Astrocyte of the hippocampus (primary cell): ENCODE measurements around the gene RETREG1.
"Not testable (repeated sequence)": the region's sequence is repeated elsewhere in the genome, so short reads cannot be mapped to it uniquely, and the experiment has no call there.

Source experiments
- DNase-seq: peaks from one replicate; pipeline ENCODE4 v3.0.0; 2011; ENCODE audit warnings: low read depth, low spot score

RETREG1 gene

DNA sequence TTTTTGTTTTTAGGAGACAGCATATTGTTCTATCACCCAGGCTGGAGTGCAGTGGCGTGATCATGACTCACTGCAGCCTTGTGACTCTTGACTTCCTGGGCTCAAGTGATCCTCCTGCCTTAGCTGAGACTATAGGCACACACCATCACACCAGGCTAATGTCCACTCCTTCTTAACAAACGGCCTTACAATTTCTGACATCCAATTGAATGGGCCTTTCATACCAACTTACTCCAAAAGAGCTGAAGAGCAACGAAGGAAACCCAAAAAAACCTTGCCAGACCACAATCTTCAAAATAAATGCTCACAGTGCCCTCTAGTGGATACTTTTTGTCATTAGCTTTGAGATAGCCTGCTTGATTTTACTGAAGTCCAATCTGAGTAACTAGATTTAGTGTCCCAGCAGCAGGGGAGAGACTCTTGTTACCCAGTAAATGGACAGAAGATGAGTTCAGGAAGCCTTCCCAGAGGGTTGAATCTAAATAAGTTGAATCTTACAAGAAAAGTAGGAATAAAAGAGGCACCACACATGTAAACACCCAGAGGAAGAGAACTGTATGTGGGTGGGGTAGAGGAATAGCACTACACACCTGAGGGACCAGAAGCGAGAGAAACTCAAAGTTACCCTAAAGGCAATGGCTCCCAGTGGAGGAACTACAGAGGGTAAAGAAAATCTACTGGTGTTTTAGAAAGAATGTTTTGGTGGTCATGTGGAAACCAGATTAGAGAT, 160.5 kb downstream of the RETREG1 start:
- peak; percentile 82 for DNase-seq

DNA sequence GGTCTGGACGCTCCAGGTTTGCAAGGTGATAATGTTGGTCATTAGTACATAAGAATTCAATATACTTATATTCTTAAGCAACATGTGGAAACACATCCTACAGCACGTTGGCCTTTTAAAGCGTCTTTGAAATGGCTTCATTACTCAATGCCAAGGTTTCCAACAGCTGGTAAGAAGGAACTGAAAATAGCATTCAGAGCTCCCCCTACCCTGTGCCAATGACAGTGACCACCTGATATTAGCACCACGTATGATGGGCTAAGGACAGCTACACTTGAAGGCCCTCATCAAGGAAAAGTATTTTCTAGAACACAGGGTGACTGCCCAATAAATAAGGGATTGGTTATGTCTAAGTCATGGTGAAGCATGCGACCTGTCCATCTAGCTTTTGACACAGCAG, 161.1 kb downstream of the RETREG1 start:
- DNase-seq = no peak

DNA sequence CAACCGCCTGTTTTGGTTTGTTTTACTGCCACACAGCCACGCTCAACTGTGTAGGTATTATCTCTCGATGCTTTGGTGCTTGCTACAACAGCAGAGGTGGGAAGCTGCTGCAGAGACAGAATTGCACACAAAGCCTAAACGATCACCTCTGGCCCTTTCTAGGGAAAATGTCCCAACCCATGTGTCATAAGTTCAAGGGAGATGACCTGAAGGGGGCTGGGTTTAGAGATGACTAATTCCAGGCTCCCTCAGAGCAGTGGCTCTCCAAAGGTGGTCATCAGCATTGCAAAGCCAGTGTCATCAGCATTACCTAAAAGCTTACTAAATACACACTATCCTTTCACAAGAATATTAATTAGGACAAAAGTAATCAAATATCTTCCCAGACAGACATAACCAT, 162.1 kb downstream of the RETREG1 start:
- no peak for DNase-seq

DNA sequence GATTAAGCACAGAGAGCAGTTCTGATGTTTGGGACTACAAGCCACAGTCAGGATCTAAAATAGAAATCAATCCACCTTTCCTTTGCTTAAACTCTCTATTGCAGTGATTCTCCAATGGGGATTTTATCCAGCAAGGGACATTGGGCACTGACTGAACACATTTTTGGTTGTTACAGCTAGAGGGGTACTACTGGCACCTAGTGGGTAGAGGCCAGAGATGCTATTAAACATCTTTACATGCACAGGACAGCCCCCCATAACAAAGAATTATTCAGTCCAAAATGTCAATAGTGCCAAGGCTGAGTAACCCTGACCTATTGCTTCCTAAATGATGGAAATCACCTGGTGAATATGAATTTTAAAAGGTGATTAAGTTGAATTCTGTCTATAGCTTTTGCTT, 163.2 kb downstream of the RETREG1 start:
- DNase-seq = no peak

DNA sequence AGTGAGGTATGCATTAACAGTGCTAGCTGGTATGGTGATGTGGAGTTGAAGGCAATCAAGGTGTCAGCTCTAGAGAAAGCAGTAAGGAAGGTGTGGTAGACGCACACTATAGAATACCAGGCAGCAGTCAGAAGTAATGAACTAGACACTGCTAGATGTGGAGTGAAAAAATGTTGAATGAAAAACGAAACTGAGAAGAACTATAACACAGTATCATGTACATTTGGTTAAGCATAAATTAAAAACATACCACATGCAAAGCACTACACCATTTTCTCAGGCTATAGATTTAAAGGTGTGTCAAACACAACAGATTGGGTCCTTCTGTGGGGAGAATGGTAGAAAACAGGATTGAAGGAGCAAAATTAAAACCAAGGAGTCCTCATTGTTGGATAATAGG, 166.6 kb downstream of the RETREG1 start:
- DNase-seq = no peak

DNA sequence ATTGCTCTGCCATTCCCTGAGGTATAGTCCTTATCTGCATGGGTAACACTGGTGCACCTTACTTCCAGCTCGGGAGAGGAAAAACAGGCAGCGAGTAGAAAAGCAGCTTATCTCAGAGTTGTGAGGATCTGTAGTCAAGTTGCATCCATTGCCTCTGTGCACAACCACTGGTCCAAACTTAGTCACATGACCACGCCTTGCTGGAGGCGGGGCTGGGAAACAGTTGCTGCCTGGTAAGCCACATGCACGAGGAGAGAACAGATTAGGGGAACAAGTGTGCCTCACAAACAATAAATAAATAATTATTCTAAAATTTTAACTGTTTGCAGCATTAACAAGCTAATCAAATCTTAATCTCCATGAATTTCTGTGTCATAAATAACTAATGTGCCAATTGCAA, 169.8 kb downstream of the RETREG1 start:
- no peak for DNase-seq

DNA sequence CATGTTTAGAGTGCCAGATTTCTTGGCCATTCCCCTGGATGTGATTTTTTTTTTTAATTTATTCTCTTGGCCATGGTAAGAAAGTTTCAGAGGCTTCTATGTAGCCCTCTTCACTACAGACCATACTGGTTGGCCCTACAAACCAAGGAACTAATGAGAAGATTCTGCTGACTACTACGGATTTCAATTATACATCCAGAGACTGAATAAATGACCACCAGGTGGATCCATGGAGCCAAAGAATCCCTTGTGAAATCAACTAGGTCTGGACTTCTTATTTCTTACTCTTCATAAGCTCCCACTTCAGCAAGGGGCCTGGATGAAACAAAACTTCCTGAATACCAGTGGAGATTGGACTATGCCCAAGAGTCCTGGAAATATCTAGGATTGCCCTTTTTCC, 178.8 kb downstream of the RETREG1 start:
- DNase-seq = no peak

DNA sequence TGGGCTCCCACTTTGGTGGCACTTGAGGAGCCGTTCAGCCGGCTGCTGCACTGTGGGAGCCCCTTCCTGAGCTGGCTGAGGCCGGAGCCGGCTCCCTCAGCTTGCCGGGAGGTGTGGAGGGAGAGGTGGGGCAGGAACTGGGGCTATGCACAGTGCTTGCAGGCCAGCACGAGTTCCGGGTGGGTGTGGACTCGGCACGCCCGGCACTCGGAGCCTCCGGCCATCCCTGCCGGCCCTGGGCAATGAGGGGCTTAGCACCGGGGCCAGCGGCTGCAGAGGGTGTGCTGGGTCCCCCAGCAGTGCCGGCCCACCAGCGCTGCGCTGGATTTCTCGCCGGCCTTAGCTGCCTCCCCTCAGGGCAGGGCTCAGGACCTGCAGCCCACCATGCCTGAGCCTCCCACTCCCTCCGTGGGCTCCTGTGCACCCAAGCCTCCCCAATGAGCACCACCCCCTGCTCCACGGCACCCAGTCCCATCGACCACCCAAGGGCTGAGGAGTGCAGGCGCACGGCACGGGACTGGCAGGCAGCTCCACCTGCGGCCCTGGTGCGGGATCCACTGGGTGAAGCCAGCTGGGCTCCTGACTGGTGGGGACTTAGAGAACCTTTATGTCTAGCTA, 180.6 kb downstream of the RETREG1 start:
- DNase-seq = not testable (repeated sequence)

DNA sequence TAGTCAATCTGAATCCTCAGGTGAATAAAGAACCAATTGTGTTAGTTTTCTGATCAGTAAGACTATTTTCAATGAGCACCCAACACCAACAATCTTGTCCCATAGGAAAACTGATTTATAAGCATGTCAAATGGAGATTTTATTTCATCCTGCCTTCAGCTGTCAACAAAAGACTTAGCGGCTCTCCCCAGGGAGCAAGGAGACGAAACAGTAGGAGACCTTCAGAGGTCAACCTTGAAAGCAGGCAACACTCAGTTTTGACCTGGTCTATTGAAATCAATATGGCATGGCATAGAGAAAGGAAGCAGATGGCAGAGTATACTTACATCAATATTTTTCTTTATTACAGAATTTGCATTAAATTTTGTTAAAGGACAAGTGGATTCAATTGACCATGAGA, 185.3 kb downstream of the RETREG1 start:
- no peak for DNase-seq

DNA sequence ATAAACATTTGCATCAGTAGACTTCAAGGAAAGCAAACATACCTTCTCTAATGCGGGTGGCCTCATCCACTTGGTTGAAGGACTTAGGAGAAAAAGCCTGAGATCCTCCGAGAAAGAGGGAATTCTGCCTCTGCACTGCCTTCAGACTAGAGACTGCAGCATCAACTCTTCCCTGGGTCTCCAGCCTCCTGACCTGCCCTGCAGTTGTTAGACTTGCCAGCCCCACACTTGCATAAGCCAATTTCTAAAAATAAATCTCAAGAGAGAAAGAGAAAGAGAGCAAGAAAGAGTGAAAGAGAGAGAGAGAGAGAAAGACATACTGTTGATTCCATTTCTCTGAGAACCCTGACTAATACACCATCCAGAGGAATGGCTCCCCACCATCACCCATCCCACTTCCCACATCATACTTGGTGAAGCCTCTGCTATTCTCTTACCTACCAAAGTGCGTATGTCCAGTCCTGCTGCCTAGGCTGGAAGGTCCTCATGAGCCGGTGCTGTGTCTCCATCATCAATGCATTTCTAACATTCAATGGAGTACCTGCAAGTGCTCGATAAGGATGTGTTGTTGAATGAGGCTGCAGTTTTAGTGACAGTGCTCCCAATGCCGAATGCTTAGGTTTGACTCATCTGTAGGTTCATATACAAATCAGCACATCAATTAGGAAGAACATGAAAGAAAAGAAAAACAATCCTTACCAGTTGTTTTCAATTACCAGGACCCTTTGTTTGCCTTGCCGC, 186.3 kb downstream of the RETREG1 start:
- no peak for DNase-seq

DNA sequence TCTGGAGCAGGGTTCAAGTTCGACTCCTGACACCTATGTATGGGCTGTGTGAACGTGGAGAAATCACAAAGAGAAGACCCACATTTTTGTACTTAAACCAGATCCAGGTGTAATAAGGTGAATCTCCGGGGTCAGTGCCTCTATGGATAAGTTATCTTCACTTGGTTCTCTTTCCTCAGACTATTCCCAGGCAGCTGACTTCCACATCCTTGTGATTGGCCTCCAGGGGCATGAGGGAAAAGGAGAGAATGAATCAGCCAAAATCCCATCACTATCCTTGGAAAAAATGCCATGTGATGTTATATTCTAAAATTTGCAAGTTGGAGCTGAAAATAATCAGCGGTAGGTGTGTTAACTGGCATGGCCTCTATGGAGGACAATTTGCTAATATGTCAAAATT, 188.4 kb downstream of the RETREG1 start:
- no peak for DNase-seq

DNA sequence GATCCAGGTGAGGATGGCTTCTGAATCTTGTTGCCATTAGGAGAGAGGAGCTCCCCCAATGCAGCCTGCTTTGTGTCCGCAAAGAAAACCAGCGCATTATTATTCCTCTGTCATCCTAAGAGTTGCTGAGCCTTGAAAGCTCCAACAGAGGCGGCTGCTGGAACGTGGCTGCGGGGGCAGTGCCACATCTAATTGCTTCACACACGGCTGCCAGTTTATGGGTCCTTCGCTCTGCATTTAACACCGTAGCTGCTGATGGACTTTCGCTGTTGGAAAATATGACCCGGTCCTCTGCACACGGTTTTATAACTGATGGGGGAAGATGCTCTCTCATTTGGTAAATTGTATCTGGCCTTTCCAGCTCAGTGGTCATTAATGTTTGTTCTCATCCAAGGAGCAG, 189.2 kb downstream of the RETREG1 start:
- DNase-seq = no peak
